SJCRH30 (cell line): Measurements from ENCODE around the gene BABAM1. TPM values are rescaled to one million over a fixed set of nuclear protein-coding genes. Genes with fewer than 3 reads are reported as not detected.

Source experiments
- DNase-seq, 2 experiments: peaks; one replicate each; pipeline ENCODE4 v3.0.0-alpha.2; 2015 to 2020
- H3K27ac ChIP-seq: fragments of 250-450 bp; sonication (Bioruptor Pico); 2 replicates; pipeline ENCODE4 v1.5.1; 2020; ENCODE audit warnings: mild to moderate bottlenecking, moderate library complexity
- H3K27me3 ChIP-seq: fragments of 250-450 bp; sonication (Bioruptor Pico); 2 replicates; pipeline ENCODE4 v1.5.1; 2020; ENCODE audit warnings: mild to moderate bottlenecking, moderate library complexity
- H3K36me3 ChIP-seq: fragments of 250-450 bp; sonication (Bioruptor Pico); 2 replicates; pipeline ENCODE4 v1.5.1; 2020; ENCODE audit warnings: mild to moderate bottlenecking, moderate library complexity
- H3K4me1 ChIP-seq: fragments of 250-450 bp; sonication (Bioruptor Pico); 2 replicates; pipeline ENCODE4 v1.5.1; 2020; ENCODE audit warnings: mild to moderate bottlenecking, moderate library complexity
- H3K4me3 ChIP-seq: fragments of 250-450 bp; sonication (Bioruptor Pico); 2 replicates; pipeline ENCODE4 v1.5.1; 2020; ENCODE audit warnings: mild to moderate bottlenecking, moderate library complexity
- H3K9me3 ChIP-seq: fragments of 250-450 bp; sonication (Bioruptor Pico); replicated peaks from 2 replicates; pipeline ENCODE4 v1.5.1; 2020; ENCODE audit warnings: mild to moderate bottlenecking, moderate library complexity
- total RNA-seq: library from RNA; depleted of rRNA; stranded (reverse); fragments of >200 nt; shearing (Covaris generic); gene quantifications from 2 replicates; pipeline ENCODE4 v1.2.3, GENCODE V29; 2014

BABAM1 gene
- total RNA-seq, 1 experiment from 2014 or later = 96.0 TPM

DNA sequence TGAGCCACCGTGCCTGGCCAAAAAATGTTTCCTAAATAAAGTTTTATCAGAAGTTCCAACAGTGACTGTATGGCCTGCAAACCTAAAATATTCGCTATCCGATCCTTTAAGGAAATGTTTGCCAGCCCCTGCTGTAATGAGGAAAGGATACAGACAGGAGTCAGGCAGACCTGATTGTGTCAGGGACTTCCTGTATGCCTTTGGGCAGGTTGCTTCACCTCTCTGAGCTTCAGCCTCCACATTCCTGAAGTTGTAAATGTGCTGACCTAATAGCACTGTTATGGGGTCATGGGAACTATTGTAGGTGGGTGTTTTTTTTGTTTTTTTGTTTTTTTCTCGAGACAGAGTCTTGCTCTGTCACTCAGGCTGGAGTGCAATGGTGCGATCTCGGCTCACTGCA is 29.7 kb downstream of the BABAM1 start:
- Histone ChIP-seq H3K27me3 (no peaks in the 10 kb centered on the region), H3K27ac (no peak overlapping the region), H3K36me3 (peaks cover 32% of the 10 kb centered on the region), H3K4me1 (no peaks in the 10 kb centered on the region), H3K4me3 (no peak overlapping the region), H3K9me3 (peaks cover 4% of the 10 kb centered on the region; the same call in 1 of the 2 replicates)
- no peak for DNase-seq

DNA sequence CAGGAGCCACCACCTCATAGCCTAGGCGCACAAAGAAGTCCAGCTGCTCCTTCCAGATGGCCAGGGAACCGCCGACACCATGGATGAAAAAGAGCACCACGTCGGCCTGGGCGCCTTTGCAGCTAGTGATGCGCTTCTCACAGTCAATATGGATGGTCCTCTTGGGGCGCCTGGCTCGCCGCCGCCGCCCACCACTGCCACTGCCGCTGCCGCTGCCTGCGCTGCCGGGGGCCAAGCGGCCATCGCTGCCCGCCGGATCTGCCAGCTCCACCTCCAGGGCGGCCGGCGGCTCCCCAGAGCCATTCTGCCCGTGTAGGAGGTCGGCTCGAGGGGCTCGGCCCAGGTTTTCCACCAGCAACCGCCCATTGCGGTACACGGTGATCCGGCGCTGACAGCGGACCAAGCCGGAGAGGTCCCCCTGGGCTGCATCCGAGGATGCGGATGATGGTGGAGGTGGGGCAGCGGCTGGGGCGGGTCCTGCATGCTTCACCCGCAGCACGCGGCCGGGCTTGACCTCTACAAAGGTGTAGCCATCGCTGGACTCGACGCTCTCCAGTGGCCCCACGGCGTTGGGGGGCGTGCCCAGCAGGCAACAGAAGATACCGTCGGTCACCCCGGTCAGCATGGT is 33.9 kb downstream of the BABAM1 start:
- Histone ChIP-seq H3K4me1 (peaks cover 13% of the 10 kb centered on the region; the same call in 1 of the 2 replicates), H3K36me3 (peaks cover 18% of the 10 kb centered on the region), H3K4me3 (no peak overlapping the region), H3K9me3 (peaks cover 4% of the 10 kb centered on the region; the same call in 1 of the 2 replicates), H3K27ac (no peak overlapping the region), H3K27me3 (no peaks in the 10 kb centered on the region)
- no peak for DNase-seq

DNA sequence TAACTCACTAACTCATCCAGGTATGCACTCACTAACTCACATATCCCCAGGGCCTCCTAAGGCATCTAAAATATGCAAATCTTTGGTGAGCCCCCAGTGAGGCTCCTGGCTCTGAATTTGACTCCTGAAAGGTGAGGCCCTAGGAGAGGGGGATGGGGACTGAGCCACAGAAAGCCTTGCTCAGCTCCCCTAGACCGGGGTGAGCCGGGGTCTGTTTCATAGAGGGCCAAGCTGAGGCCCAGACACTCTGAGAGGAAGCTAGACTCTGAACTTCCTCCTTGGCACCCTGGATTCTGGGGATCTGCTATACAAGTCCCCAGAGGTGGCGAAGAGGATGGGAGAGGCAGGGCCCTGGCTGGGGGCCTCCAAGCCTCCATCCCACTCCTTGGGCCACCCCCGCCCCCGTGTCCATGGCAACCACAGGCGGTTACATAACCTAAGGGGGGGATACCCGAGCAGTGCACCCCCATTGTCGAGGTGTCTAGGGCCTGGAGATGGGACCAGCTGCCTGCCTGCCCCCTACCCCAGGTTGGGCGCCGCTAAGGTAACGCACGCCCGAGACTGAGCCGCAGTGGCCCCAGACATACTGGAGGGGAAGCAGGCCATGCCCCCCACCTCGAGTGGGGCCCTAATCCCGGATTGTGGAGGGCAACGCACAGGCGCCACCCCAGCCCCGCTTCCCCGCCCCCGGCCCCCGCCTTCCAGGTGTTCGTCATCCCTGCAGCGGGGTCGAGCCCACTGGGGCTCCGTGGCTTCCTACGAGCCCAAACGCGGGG is 35.3 kb downstream of the BABAM1 start:
- DNase-seq = peak; percentile 41
- H3K4me3 ChIP-seq = peak overlapping the region; percentile 83
- H3K27ac ChIP-seq = peak overlapping the region; percentile 83
- peaks cover 8% of the 10 kb centered on the region for H3K36me3 ChIP-seq
- peaks cover 4% of the 10 kb centered on the region; the same call in 1 of the 2 replicates for H3K9me3 ChIP-seq
- H3K27me3 ChIP-seq = no peaks in the 10 kb centered on the region
- peaks cover 13% of the 10 kb centered on the region; the same call in 1 of the 2 replicates for H3K4me1 ChIP-seq

DNA sequence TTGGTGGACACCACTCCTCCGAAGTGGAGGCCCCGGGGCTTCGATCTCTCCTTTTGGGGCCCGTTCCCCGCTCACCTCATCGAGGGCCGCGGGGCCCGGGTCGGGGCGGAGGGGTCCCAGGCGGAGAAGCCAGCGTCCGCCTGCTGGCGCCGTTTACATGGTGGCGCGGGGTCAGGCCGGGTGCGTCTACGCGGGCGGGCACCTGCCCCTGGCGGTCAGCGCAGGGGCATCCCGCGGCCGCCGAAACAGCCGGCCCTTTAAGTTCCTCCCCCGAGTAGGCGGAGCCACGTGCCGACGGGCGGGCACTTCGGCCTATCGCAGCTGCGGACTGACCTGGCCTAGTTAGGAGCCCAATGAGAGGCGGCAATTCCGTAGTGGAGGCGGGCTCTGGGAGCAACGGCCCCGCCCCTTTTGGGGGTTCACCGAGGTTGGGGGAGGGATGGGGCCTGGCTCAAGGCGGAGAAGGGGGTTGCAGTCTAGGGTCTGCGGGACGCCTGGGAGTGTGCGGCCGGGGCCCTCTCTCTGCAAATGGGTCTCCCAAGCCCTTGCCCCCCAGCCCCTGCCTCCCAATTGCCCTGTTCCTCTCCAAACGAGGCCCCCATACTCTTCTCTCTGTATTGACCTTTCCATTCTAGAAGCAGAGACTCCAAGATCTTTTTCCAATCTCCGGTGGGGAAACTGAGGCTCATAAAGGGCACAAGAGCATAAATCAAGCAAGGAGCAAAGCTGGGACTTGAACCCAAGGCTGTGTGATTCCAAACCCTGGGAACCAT is 36.1 kb downstream of the BABAM1 start, which contains the start of gene ABHD8:
Gene ABHD8, minus strand, starts transcription at position 259 of the 773 bp plus-strand sequence. CDS start 1,809 bp downstream, outside the sequence.
- peaks cover 13% of the 10 kb centered on the region; the same call in 1 of the 2 replicates for H3K4me1 ChIP-seq
- 0 out of 2 replicates have a peak, but pooled peaks cover under 1% of the 10 kb centered on the region for H3K9me3 ChIP-seq
- peaks cover 1% of the 10 kb centered on the region for H3K36me3 ChIP-seq
- H3K27ac ChIP-seq = peak within 1 kb of the TSS; percentile 83
- no peaks in the 10 kb centered on the region for H3K27me3 ChIP-seq
- peak; percentile 99 for DNase-seq
- peak within 1 kb of the TSS; percentile 83 for H3K4me3 ChIP-seq

DNA sequence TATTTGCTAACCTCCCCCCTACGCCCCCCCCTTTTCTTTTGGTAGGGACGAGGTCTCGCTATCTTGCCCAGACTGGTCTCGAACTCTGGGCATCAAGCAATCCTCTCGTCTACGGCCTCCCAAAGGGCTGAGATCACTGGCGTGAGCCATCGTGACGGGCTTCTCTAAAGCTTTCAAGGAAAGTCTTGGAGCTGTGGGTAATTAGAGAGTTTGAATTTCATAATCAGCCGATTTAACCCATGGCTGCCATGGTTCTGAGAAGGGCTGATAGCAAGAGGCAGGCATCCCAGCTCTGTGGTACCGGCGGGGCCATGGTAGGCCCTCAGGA is 36.7 kb downstream of the BABAM1 start:
- H3K27ac ChIP-seq = peak overlapping the region; percentile 83
- DNase-seq = no peak
- H3K27me3 ChIP-seq = no peaks in the 10 kb centered on the region
- H3K36me3 ChIP-seq = no peaks in the 10 kb centered on the region; the same call in 1 of the 2 replicates
- H3K4me1 ChIP-seq = peaks cover 13% of the 10 kb centered on the region; the same call in 1 of the 2 replicates
- H3K4me3 ChIP-seq = peak overlapping the region; percentile 83
- H3K9me3 ChIP-seq = no peaks in the 10 kb centered on the region

DNA sequence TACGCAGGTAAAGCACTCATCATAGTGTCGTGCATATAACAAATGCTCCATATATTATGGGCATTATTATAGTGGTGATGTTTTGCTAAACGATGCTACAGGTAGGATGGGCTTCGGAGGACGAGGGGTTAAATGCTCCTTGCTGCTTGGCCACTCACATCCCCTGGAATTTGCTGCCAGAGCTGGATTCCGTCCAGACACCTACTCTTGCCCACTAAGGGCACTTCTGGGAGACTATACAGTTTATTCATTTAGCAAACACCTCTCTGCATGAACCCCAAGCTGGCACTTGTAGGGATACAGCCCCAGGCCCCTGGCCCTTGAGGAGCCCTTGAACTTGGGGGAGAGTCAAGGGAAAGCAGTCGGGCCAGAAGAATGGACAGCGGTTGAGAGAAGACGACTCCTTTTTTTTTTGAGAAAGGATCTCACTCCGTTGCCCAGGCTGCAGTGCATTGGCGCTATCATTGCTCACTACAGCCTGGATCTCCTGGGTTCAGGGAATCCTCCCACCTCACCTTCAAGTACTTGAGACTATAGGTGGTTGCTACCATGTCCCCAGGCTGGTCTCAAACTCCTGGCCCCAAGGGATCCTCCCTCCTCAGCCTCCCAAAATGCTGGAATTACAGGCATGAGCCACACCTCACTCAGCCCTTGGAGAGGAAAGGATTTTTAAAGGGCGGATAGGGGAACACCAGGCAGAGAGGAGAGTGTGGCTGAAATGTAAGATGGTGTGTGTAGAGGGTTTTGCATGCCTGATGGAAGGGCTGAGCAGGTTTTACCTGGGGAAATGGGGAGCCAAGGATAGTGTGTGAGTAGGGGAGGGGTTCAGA is 37.4 kb downstream of the BABAM1 start:
- no peak for DNase-seq
- H3K27me3 ChIP-seq = no peaks in the 10 kb centered on the region
- H3K4me3 ChIP-seq = no peak overlapping the region
- peaks cover 13% of the 10 kb centered on the region; the same call in 1 of the 2 replicates for H3K4me1 ChIP-seq
- H3K9me3 ChIP-seq = no peaks in the 10 kb centered on the region
- H3K27ac ChIP-seq = no peak overlapping the region
- H3K36me3 ChIP-seq = no peaks in the 10 kb centered on the region

DNA sequence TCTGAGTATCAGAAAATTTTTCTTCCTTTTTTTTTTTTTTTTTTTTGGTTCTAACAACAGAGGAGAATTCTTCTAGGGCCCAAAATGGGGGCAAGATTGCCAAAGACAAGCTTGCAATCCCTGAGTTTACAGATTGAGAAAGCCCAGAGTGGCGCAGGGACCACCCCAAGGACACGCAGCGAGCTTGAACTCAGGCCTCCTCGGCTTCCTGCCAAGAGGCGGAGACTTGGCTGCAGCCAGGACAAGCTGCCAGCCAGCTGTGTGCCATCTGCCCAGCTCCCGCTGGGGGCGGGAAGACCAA is 37.9 kb downstream of the BABAM1 start:
- Histone ChIP-seq H3K27ac (no peak overlapping the region), H3K9me3 (no peaks in the 10 kb centered on the region), H3K27me3 (no peaks in the 10 kb centered on the region), H3K4me1 (peaks cover 13% of the 10 kb centered on the region; the same call in 1 of the 2 replicates), H3K36me3 (no peaks in the 10 kb centered on the region), H3K4me3 (no peak overlapping the region)
- no peak for DNase-seq

DNA sequence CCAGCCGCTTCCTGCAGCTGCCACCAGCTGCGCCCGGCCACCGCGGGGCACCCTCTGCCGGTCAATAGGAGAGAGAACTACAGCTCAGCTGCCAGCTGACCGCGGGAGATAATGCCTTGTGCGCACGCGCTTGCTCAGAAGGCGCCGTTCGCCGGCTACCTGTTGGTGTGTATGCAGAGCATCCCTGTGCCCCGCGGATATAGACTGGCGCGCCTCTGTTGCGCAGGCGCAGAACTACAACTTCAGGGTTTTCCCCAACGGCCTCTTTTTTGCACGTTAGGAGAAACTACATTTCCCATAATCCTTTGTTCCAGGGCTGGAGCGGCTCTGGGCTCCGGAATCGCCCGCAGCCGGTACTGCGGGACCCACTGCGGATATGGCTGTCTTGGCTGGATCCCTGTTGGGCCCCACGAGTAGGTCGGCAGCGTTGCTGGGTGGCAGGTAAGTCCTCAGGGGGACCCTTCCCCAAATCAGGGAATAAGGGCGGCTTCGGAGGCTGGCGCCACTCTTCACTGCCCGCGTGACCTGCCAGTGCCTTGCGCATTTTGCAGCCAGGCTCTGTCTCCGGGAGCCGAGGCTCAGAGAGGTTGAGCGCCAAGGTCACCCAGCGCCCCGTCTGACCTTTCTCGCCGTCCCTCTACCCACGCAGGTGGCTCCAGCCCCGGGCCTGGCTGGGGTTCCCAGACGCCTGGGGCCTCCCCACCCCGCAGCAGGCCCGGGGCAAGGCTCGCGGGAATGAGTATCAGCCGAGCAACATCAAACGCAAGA is 38.5 kb downstream of the BABAM1 start, which contains the start of gene MRPL34:
Gene MRPL34, plus strand, starts transcription at position 356 of the 768 bp plus-strand sequence. Its CDS starts 21 bp downstream, at position 377.
- H3K9me3 ChIP-seq = no peaks in the 10 kb centered on the region
- no peaks in the 10 kb centered on the region for H3K27me3 ChIP-seq
- peaks cover 15% of the 10 kb centered on the region; the same call in 1 of the 2 replicates for H3K4me1 ChIP-seq
- peak within 1 kb of the TSS; percentile 76 for H3K4me3 ChIP-seq
- no peaks in the 10 kb centered on the region for H3K36me3 ChIP-seq
- DNase-seq = peak; percentile 100
- H3K27ac ChIP-seq = peak within 1 kb of the TSS; percentile 64

DNA sequence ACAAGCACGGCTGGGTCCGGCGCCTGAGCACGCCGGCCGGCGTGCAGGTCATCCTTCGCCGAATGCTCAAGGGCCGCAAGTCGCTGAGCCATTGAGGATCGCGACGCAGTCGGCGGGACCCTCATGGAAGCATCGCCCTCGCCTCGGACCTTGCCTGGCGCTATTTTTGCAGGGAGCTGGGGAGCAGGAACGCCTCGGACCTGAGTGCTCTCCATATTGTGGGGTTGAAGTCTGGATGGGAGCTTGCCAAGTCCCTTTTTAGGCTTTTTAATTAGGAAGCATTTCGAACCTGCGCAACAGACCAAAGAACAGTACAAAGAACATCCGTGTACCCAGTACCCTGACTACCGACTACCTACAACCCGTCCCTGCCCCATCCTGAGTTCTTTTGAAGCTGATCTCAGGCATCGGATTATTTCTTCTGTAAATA is 39.1 kb downstream of the BABAM1 start:
- DNase-seq = no peak
- H3K9me3 ChIP-seq = no peaks in the 10 kb centered on the region
- H3K27ac ChIP-seq = peak overlapping the region; percentile 64

DNA sequence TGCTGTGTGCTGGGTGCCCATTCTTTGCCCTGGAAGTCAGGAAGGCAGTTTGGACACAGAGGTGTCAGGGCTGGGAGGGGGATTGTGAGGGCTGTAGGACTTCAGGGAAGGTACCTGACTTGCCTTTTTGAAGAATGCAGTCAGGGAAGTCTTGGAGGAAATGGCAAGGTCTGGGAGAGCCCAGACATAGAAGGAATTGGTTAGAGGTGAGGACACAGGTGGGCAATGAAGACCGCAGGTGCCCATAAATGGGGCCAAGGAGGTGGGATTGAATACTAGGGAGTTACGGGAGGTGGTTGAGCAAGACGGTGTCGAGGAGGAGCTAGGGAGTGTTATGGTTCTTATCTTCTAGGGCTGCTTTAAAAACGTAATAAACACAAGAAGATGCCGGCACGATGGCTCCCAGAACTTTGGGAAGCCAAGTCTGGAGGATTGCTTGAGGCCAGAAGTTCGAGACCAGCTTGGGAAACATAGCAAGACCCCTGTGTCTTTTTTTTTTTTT is 40.7 kb downstream of the BABAM1 start:
- no peaks in the 10 kb centered on the region; the same call in 1 of the 2 replicates for H3K36me3 ChIP-seq
- peaks cover 12% of the 10 kb centered on the region; the same call in 1 of the 2 replicates for H3K4me1 ChIP-seq

More for the DNA sequence above, 39.1 kb downstream of the BABAM1 start:
- no peaks in the 10 kb centered on the region for H3K27me3 ChIP-seq
- no peaks in the 10 kb centered on the region for H3K36me3 ChIP-seq
- H3K4me3 ChIP-seq = peak overlapping the region; percentile 76
- peaks cover 15% of the 10 kb centered on the region; the same call in 1 of the 2 replicates for H3K4me1 ChIP-seq

DNA sequence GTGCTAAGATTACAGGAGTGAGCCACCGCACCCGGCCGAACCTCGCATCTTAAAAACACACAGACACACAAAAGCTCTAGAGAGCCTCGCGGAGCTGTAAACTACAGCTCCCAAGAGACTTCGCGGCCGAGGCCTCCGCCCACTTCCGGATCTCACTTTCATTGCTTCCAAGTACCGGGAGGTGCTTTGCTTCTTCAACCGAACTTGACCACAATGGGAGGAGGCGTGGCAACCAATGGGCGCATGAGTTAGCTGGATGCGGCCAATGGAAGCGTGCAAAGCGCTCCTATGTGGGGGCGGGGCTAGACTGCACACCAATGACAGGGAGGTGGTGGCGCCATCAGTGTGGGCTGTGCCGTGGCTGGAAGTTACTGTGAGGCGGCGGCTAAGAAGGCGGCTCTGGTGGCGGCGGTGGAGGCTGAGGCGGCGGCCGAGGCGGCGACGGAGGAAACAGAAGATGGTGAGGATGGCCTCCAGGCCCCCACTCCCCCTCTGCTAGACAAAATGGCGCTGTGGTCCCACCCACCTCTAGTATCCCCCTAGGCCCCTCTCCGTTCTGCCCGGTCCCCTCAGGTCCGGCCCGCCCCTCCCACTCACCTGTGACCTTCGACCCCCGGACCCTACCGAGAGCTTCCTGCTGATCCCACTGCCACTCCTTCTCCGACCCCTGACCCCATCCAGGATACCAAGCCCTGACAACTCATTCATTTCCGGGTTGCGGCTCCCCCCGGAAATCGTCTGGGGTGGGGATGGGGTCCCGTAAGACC is 42.1 kb downstream of the BABAM1 start, which contains the start of gene DDA1:
Gene DDA1, plus strand, starts transcription at position 366 of the 767 bp plus-strand sequence. Its CDS starts 92 bp downstream, at position 458.
- H3K4me1 ChIP-seq = peaks cover 4% of the 10 kb centered on the region; the same call in 1 of the 2 replicates
- H3K4me3 ChIP-seq = peak within 1 kb of the TSS; percentile 77
- no peaks in the 10 kb centered on the region for H3K27me3 ChIP-seq
- DNase-seq = peak; percentile 100
- peaks cover 8% of the 10 kb centered on the region for H3K36me3 ChIP-seq
- no peaks in the 10 kb centered on the region for H3K9me3 ChIP-seq
- H3K27ac ChIP-seq = peak within 1 kb of the TSS; percentile 14; the same call in 1 of the 2 replicates

More for the DNA sequence above, 40.7 kb downstream of the BABAM1 start:
- H3K4me3 ChIP-seq = no peak overlapping the region
- no peaks in the 10 kb centered on the region for H3K9me3 ChIP-seq
- H3K27me3 ChIP-seq = no peaks in the 10 kb centered on the region
- H3K27ac ChIP-seq = no peak overlapping the region
- DNase-seq = no peak

DNA sequence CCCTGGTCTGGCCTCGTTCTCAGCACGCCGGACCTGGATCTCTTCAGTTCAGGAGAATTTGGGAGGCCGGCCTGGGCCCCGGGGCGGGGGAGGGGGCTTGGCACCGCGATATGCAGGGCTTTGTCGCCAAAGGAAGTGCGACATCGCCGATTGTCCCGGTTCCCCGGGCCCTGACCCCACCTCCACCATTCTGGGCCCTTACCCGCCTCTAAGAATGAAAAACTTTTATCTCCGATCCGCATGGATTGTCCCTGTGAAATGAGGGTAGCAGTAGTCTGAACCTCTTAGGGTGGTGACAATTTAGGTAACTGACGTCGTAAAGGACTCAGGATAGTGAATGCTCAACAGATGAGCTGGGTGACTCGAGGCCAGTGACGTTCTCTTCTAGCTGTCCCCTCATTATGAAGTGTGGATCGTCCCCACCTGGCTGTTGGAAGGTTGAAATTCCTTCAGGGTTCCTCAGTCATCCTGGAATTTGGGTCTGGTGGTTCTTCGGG is 42.8 kb downstream of the BABAM1 start:
- Histone ChIP-seq H3K9me3 (no peaks in the 10 kb centered on the region), H3K36me3 (peaks cover 12% of the 10 kb centered on the region), H3K4me1 (peaks cover 2% of the 10 kb centered on the region; the same call in 1 of the 2 replicates), H3K27me3 (no peaks in the 10 kb centered on the region), H3K4me3 (peak overlapping the region; percentile 77), H3K27ac (peak overlapping the region; percentile 14; the same call in 1 of the 2 replicates)
- no peak for DNase-seq
